ENCODE results near the gene VPS26C. TPM values are rescaled to one million over a fixed set of nuclear protein-coding genes. Genes with fewer than 3 reads are reported as not detected.

VPS26C gene
- total RNA-seq, 1 experiment from 2014 or later = 58.0 TPM

DNA sequence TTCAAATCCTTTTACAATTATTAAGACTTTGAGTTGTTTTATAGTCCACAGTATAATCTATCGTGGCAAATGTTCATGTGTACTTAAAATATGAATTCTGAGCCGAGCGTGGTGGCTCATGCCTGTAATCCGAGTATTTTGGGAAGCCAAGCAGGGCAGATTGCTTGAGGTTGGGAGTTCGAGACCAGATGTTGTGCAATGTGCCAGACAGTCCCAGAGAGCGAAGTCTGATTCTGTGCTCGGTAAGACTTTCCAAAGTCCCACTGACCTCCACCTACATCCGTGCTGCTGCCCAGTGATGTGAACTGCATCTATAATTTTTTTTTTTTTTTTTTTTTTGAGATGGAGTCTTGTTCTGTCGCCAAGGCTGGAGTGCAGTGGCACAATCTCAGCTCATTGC is 52.2 kb downstream of the VPS26C start:
- Histone ChIP-seq H3K79me1 (ENCODE audit: insufficient read depth, low read depth, low read length, poor library complexity, severe bottlenecking) (no peaks in the 10 kb centered on the region), H4K91ac (ENCODE audit: insufficient read length, low read depth, low read length) (no peak overlapping the region), H3K27me3 (ENCODE audit: insufficient read depth, low read length) (no peaks in the 10 kb centered on the region), H3K18ac (ENCODE audit: insufficient read length, low read depth, low read length) (no peak overlapping the region), H2BK20ac (ENCODE audit: low read depth, low read length, poor library complexity, severe bottlenecking) (no peak overlapping the region), H2AFZ (ENCODE audit: low read length) (no peak overlapping the region), H4K5ac (ENCODE audit: insufficient read length, low read depth, low read length) (no peak overlapping the region), H3K4me1 (ENCODE audit: insufficient read depth, low read length) (no peaks in the 10 kb centered on the region), H3K4me2 (ENCODE audit: insufficient read depth, insufficient read length, low read length) (no peak overlapping the region), H3K4ac (ENCODE audit: low read depth, low read length) (no peak overlapping the region), H3K9me3 (ENCODE audit: control insufficient read depth, low read depth, low read length) (peaks cover 3% of the 10 kb centered on the region), H3K14ac (ENCODE audit: insufficient read depth, low read length) (no peak overlapping the region), H4K20me1 (ENCODE audit: control insufficient read depth, insufficient read depth, insufficient read length) (no peaks in the 10 kb centered on the region), H3K56ac (ENCODE audit: insufficient read length, low read depth, low read length) (no peak overlapping the region), H2BK120ac (ENCODE audit: low read depth, low read length, poor library complexity, severe bottlenecking) (no peak overlapping the region), H2BK5ac (ENCODE audit: insufficient read length, low read length) (no peak overlapping the region), H4K8ac (replicated peaks; ENCODE audit: insufficient read length, low read depth, low read length) (no peak overlapping the region), H3K9ac (ENCODE audit: extremely low read depth, insufficient read length, low read length) (no peak overlapping the region), H3K23me2 (ENCODE audit: insufficient read length, low read depth, low read length, poor library complexity, severe bottlenecking) (no peaks in the 10 kb centered on the region), H3T11ph (ENCODE audit: low read length) (no peak overlapping the region), H3K27ac (ENCODE audit: insufficient read length, low read depth, low read length) (no peak overlapping the region), H2BK15ac (ENCODE audit: low read depth, low read length) (no peak overlapping the region), H2BK12ac (ENCODE audit: insufficient read length, low read depth, low read length) (no peak overlapping the region), H2AK5ac (ENCODE audit: insufficient read length, low read length) (no peak overlapping the region), H3K23ac (ENCODE audit: insufficient read length, low read depth, low read length) (no peak overlapping the region), H3K79me2 (ENCODE audit: insufficient read depth, low read length) (no peaks in the 10 kb centered on the region)
- WGBS (ENCODE audit: extremely low coverage, insufficient read length, low lambda C conversion rate) = no CpG with 5 or more reads among the region's 9 CpGs
- Mint-ChIP-seq H3K27ac (no peak overlapping the region), H3K9me3 (peaks cover 12 to 19% of the 10 kb centered on the region in 2 experiments), H3K36me3 (ENCODE audit: insufficient read depth in 1 of 3, low read depth in 3 of 3) (peaks cover 3 to 16% (median 3%) of the 10 kb centered on the region in 3 experiments), H3K27me3 (ENCODE audit: low read depth) (no peaks in the 10 kb centered on the region), H3K4me3 (no peak overlapping the region), H3K4me1 (no peaks in the 10 kb centered on the region)
- TF ChIP-seq, protein P1, sequence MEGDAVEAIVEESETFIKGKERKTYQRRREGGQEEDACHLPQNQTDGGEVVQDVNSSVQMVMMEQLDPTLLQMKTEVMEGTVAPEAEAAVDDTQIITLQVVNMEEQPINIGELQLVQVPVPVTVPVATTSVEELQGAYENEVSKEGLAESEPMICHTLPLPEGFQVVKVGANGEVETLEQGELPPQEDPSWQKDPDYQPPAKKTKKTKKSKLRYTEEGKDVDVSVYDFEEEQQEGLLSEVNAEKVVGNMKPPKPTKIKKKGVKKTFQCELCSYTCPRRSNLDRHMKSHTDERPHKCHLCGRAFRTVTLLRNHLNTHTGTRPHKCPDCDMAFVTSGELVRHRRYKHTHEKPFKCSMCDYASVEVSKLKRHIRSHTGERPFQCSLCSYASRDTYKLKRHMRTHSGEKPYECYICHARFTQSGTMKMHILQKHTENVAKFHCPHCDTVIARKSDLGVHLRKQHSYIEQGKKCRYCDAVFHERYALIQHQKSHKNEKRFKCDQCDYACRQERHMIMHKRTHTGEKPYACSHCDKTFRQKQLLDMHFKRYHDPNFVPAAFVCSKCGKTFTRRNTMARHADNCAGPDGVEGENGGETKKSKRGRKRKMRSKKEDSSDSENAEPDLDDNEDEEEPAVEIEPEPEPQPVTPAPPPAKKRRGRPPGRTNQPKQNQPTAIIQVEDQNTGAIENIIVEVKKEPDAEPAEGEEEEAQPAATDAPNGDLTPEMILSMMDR (conservative IDR thresholded peaks at IDR 0.05) = no peak
- no peak for DNase-seq

Data from H9 (cell line).